SK-N-SH (cell line): ENCODE measurements around the gene PAK1. TPM values are rescaled to one million over a fixed set of nuclear protein-coding genes. Genes with fewer than 3 reads are reported as not detected.

Experiments
- CTCF ChIA-PET: fragments of 300-600, 350-600 bp; formaldehyde crosslinking; extraction: SDS; loops from one replicate; lab custom pipeline; 2021; lab: Yijun Ruan, JAX
- POLR2A ChIA-PET: fragments of 350-600 bp; sonication (Branson Sonifier 250); formaldehyde crosslinking; extraction: SDS; loops from one replicate; lab custom pipeline; 2020; ENCODE audit warnings: antibody characterized with exemption, inconsistent platforms; lab: Yijun Ruan, JAX
- DNase-seq: peaks from one replicate; pipeline ENCODE4 v3.0.0; 2012
- H2AFZ ChIP-seq: fragments of 200-600 bp; sonication (generic); 2 replicates; pipeline ENCODE4 v1.8.1; 2016; ENCODE audit warnings: antibody characterized with exemption, mild to moderate bottlenecking, low read depth
- H3F3A ChIP-seq: fragments of 200-600 bp; sonication (generic); replicated peaks from 2 replicates; pipeline ENCODE3; 2016; ENCODE audit warnings: antibody characterized with exemption, mild to moderate bottlenecking; ENCODE audit not compliant: insufficient read depth
- H3K27ac ChIP-seq, 2 experiments: fragments of 200-500 bp in 1 of 2; fragments of 200-600 bp in 1 of 2; sonication (Bioruptor generic) in 1 of 2; sonication (generic), shearing (Covaris generic) in 1 of 2; 2 replicates each; pipeline versions ENCODE4 v1.5.1 to v1.6.1; 2014 to 2016; ENCODE audit warnings: low read depth in 2 of 2, inconsistent platforms in 1 of 2, low read length in 1 of 2, mild to moderate bottlenecking in 1 of 2, mixed read lengths in 1 of 2
- H3K27me3 ChIP-seq: fragments of 200-600 bp; sonication (generic), shearing (Covaris generic); 2 replicates; pipeline ENCODE4 v1.6.1; 2016; ENCODE audit warnings: mixed run types; ENCODE audit not compliant: insufficient read depth
- H3K36me3 ChIP-seq, 2 experiments: fragments of 200-500 bp in 1 of 2; fragments of 200-600 bp in 1 of 2; sonication (Bioruptor generic) in 1 of 2; sonication (generic) in 1 of 2; replicated peaks in 1 of 2; 2 replicates each; pipeline versions ENCODE3 to v1.5.1; 2014 to 2016; ENCODE audit warnings: low read length in 1 of 2, mild to moderate bottlenecking in 1 of 2; ENCODE audit not compliant: insufficient read depth in 2 of 2, control insufficient read depth in 1 of 2
- H3K4me1 ChIP-seq, 2 experiments: fragments of 200-500 bp in 1 of 2; fragments of 200-600 bp in 1 of 2; sonication (Bioruptor generic) in 1 of 2; sonication (generic), shearing (Covaris generic) in 1 of 2; 2 replicates each; pipeline versions ENCODE4 v1.5.1 to v1.6.1; 2014 to 2016; ENCODE audit warnings: low read depth in 1 of 2, low read length in 1 of 2, mixed run types in 1 of 2; ENCODE audit not compliant: insufficient read depth in 2 of 2, control insufficient read depth in 1 of 2
- H3K4me2 ChIP-seq: fragments of 200-600 bp; sonication (generic), shearing (Covaris generic); 2 replicates; pipeline ENCODE4 v1.6.1; 2017; ENCODE audit warnings: mixed run types
- H3K4me3 ChIP-seq, 2 experiments: fragments of 200-500 bp in 1 of 2; fragments of 200-600 bp in 1 of 2; sonication (Bioruptor generic) in 1 of 2; sonication (generic), shearing (Covaris generic) in 1 of 2; 2 replicates each; pipeline versions ENCODE4 v1.5.1 to v1.8.1; 2014 to 2016; ENCODE audit warnings: low read depth in 2 of 2, inconsistent platforms in 1 of 2, low read length in 1 of 2, mild to moderate bottlenecking in 1 of 2, mixed read lengths in 1 of 2, moderate library complexity in 1 of 2
- H3K79me2 ChIP-seq: fragments of 200-600 bp; sonication (generic); 2 replicates; pipeline ENCODE4 v1.8.1; 2017; ENCODE audit warnings: mild to moderate bottlenecking; ENCODE audit not compliant: insufficient read depth
- H3K9ac ChIP-seq: fragments of 200-600 bp; sonication (generic); 2 replicates; pipeline ENCODE4 v1.6.1; 2017; ENCODE audit warnings: mixed run types
- H3K9me2 ChIP-seq: fragments of 200-600 bp; sonication (generic); 2 replicates; pipeline ENCODE4 v1.6.1; 2017; ENCODE audit warnings: mixed run types
- H3K9me3 ChIP-seq: fragments of 200-600 bp; sonication (generic); 2 replicates; pipeline ENCODE4 v1.6.1; 2017; ENCODE audit warnings: mixed run types, mild to moderate bottlenecking, moderate library complexity
- H4K20me1 ChIP-seq: fragments of 200-600 bp; sonication (generic); 2 replicates; pipeline ENCODE4 v1.6.1; 2017; ENCODE audit warnings: mild to moderate bottlenecking, mixed run types; ENCODE audit not compliant: insufficient read depth
- EZH2phosphoT487 ChIP-seq: fragments of 200-600 bp; sonication (generic); IDR thresholded peaks from 2 replicates; pipeline ENCODE4 v1.6.1; 2017; ENCODE audit warnings: low read depth, mixed run types, mild to moderate bottlenecking, antibody characterized with exemption, moderate library complexity, borderline replicate concordance
- FOXJ3 ChIP-seq: sonication (generic); formaldehyde crosslinking; IDR thresholded peaks from 2 replicates; pipeline ENCODE4 v1.5.1; 2020; ENCODE audit warnings: mild to moderate bottlenecking, missing genetic modification reagents
- JUND ChIP-seq: IDR thresholded peaks from 2 replicates; pipeline ENCODE4 v1.4.0; 2012
- MEF2A ChIP-seq: IDR thresholded peaks from 2 replicates; pipeline ENCODE4 v1.4.0; 2012; ENCODE audit warnings: low read depth, borderline replicate concordance
- NFIC ChIP-seq: IDR thresholded peaks from 2 replicates; pipeline ENCODE4 v1.4.0; 2012; ENCODE audit warnings: borderline replicate concordance
- POLR2AphosphoS5 ChIP-seq: IDR thresholded peaks from 2 replicates; pipeline ENCODE4 v1.6.1; 2012; ENCODE audit warnings: low read depth, low read length
- RAD21 ChIP-seq: IDR thresholded peaks from 2 replicates; pipeline ENCODE4 v1.6.1; 2012; ENCODE audit warnings: mild to moderate bottlenecking, low read length
- RXRA ChIP-seq: IDR thresholded peaks from 2 replicates; pipeline ENCODE4 v1.4.0; 2012; ENCODE audit warnings: low read depth, mild to moderate bottlenecking, borderline replicate concordance
- SIN3A ChIP-seq: IDR thresholded peaks from 2 replicates; pipeline ENCODE4 v1.6.1; 2012; ENCODE audit warnings: low read depth, mild to moderate bottlenecking, low read length, moderate library complexity, borderline replicate concordance
- WGBS: methylation state at CpG from one replicate; pipeline ENCODE4 v1.1.6; 2017; ENCODE audit warnings: low lambda C conversion rate; 5-methylcytosine and 5-hydroxymethylcytosine counted together
- polyA plus RNA-seq, 3 experiments: library from polyadenylated mRNA; depleted of rRNA; stranded (reverse); fragments of >200 nt; gene quantifications; 2 replicates each; pipeline ENCODE4 v1.2.3, GENCODE V29; 2012
- TF ChIP-seq, protein P1 (sequence below): IDR thresholded peaks from 2 replicates; pipeline ENCODE4; 2012

The PAK1 gene
- polyA plus RNA-seq, 1 of the 3 experiments (the other 2 are of a cell fraction), result 17.9 TPM

DNA sequence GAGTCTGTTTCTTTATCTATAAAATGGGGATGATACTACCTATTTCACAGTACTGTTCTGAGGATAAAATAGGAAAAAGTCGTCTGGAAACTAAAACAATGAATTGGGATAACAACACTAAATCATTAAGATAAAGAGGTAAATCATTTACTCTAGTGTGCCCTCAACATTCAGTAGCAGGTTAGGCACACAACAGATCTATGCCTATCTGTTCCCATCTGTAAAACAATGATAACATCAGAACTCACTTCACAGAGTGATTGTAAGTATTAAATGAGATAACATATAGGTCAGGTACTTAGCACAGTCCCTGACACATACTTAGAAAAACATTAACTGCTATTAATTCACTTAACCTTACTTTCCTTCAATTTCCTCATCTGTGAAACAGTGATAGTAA, 36.9 kb downstream of the PAK1 start:
- Histone ChIP-seq H2AFZ (no peak overlapping the region), H3F3A (no peaks in the 10 kb centered on the region), H3K27ac (no peak overlapping the region), H3K4me3 (no peak overlapping the region), H3K9ac (no peak overlapping the region), H3K27me3 (no peaks in the 10 kb centered on the region), H3K4me1 (peaks cover 0 to 5% of the 10 kb centered on the region in 2 experiments; a peak in 2 of 4 replicates), H3K9me3 (no peaks in the 10 kb centered on the region), H3K36me3 (no peaks in the 10 kb centered on the region), H3K4me2 (no peak overlapping the region), H3K9me2 (no peaks in the 10 kb centered on the region), H4K20me1 (no peaks in the 10 kb centered on the region), H3K79me2 (no peaks in the 10 kb centered on the region)
- POLR2A ChIA-PET, result no interaction called here
- 44% methylated on average over 1 of the region's 1 CpG for WGBS
- CTCF ChIA-PET, result no interaction called here
- TF ChIP-seq POLR2AphosphoS5 (no peak), SIN3A (no peak), RAD21 (no peak), RXRA (no peak), NFIC (no peak)
- TF ChIP-seq, protein P1, sequence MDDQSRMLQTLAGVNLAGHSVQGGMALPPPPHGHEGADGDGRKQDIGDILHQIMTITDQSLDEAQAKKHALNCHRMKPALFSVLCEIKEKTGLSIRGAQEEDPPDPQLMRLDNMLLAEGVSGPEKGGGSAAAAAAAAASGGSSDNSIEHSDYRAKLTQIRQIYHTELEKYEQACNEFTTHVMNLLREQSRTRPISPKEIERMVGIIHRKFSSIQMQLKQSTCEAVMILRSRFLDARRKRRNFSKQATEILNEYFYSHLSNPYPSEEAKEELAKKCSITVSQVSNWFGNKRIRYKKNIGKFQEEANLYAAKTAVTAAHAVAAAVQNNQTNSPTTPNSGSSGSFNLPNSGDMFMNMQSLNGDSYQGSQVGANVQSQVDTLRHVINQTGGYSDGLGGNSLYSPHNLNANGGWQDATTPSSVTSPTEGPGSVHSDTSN, result no peak
- no peak for DNase-seq

DNA sequence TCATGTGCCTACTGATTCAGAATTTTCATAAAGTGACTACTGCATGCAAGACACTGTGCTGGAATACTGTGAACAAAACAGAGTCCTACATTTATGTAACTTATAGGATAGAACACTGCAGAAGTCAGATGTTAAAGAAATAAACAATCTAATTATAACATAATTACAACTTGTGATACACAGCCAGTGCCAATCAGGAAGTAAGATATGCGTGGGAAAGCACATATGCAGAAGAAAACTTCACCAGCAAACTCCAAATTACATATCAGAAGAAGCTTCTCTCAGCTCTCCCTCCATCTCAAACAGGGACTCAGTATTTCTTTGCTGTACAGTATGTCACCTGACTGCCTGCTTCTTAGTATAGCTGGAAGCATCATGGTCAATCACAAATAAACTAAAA, 37.4 kb downstream of the PAK1 start:
- Histone ChIP-seq H3K79me2 (no peaks in the 10 kb centered on the region), H3K9me3 (no peaks in the 10 kb centered on the region), H3K36me3 (no peaks in the 10 kb centered on the region), H3K27me3 (no peaks in the 10 kb centered on the region), H3F3A (no peaks in the 10 kb centered on the region), H4K20me1 (no peaks in the 10 kb centered on the region), H3K27ac (no peak overlapping the region), H3K9me2 (no peaks in the 10 kb centered on the region), H3K4me1 (peaks cover 0 to 5% of the 10 kb centered on the region in 2 experiments; a peak in 2 of 4 replicates), H3K4me2 (no peak overlapping the region), H3K9ac (no peak overlapping the region), H2AFZ (no peak overlapping the region), H3K4me3 (no peak overlapping the region)
- WGBS, result 81% methylated on average over 1 of the region's 1 CpG
- CTCF ChIA-PET, result interaction anchor here (1.3 to 1.6 kb wide), 2 partner anchors 10 to 35 kb away, joined by 4 to 6 read pairs; no protein-coding TSS in a partner anchor
- POLR2A ChIA-PET, result no interaction called here
- no peak for TF ChIP-seq FOXJ3 (CRISPR knock-in tag)
- TF ChIP-seq POLR2AphosphoS5, result no peak
- TF ChIP-seq, protein P1, result no peak
- TF ChIP-seq EZH2phosphoT487, result no peak
- no peak for TF ChIP-seq MEF2A
- TF ChIP-seq JUND, result no peak
- no peak for TF ChIP-seq SIN3A
- no peak for DNase-seq
